Calu3 (cell line): ENCODE data around the gene SLCO2A1. TPM values are rescaled to one million over a fixed set of nuclear protein-coding genes. Genes with fewer than 3 reads are reported as not detected.
A peak's percentile ranks its signal among the peaks of the same experiment; 100 is the strongest.

Experiments
- BruUV-seq: library from RNA; stranded (reverse); fragments of 400-500 nt; replicated peaks from 2 replicates; lab custom pipeline; 2021; lab: Mats Ljungman, UMichigan
- CTCF ChIA-PET: fragments of 300-600 bp; sonication (Branson Sonifier 250); formaldehyde crosslinking; loops from one replicate; lab custom pipeline; 2022; ENCODE audit warnings: antibody characterized with exemption; lab: Charles Lee
- DNase-seq: peaks from one replicate; pipeline ENCODE4 v3.0.0; 2022
- H3K27ac Mint-ChIP-seq: one replicate; pipeline ENCODE4 v1.8.0; 2022; ENCODE audit warnings: mixed read lengths; ENCODE audit not compliant: unreplicated experiment
- H3K27me3 Mint-ChIP-seq: one replicate; pipeline ENCODE4 v1.8.0; 2022; ENCODE audit warnings: mixed read lengths; ENCODE audit not compliant: unreplicated experiment
- H3K36me3 Mint-ChIP-seq: one replicate; pipeline ENCODE4 v1.8.0; 2022; ENCODE audit warnings: mild to moderate bottlenecking, moderate library complexity, mixed read lengths; ENCODE audit not compliant: insufficient read depth, unreplicated experiment
- H3K4me1 Mint-ChIP-seq: one replicate; pipeline ENCODE4 v1.8.0; 2022; ENCODE audit warnings: mild to moderate bottlenecking, low read depth, mixed read lengths; ENCODE audit not compliant: unreplicated experiment
- H3K4me3 Mint-ChIP-seq: one replicate; pipeline ENCODE4 v1.8.0; 2022; ENCODE audit warnings: mild to moderate bottlenecking, low read depth, moderate library complexity, mixed read lengths; ENCODE audit not compliant: unreplicated experiment
- H3K9me3 Mint-ChIP-seq: one replicate; pipeline ENCODE4 v1.8.0; 2022; ENCODE audit warnings: low read depth, mixed read lengths; ENCODE audit not compliant: unreplicated experiment
- intact Hi-C: fragments of 100-400 bp; cut with micrococcal nuclease; formaldehyde crosslinking; loops from one replicate; pipeline ENCODE4 v1.10.0; 2022; ENCODE audit not compliant: unreplicated experiment
- total RNA-seq: library from RNA; stranded (reverse); gene quantifications from 2 replicates; pipeline ENCODE4 v1.2.3, GENCODE V29; 2022
- TF ChIP-seq, protein P1 (sequence below): fragments of 200-600 bp; IDR thresholded peaks from one replicate; pipeline ENCODE4 v1.8.0; 2022; ENCODE audit warnings: antibody characterized with exemption; ENCODE audit not compliant: unreplicated experiment

The SLCO2A1 gene
- total RNA-seq, 1 experiment from 2014 or later, result not detected

DNA sequence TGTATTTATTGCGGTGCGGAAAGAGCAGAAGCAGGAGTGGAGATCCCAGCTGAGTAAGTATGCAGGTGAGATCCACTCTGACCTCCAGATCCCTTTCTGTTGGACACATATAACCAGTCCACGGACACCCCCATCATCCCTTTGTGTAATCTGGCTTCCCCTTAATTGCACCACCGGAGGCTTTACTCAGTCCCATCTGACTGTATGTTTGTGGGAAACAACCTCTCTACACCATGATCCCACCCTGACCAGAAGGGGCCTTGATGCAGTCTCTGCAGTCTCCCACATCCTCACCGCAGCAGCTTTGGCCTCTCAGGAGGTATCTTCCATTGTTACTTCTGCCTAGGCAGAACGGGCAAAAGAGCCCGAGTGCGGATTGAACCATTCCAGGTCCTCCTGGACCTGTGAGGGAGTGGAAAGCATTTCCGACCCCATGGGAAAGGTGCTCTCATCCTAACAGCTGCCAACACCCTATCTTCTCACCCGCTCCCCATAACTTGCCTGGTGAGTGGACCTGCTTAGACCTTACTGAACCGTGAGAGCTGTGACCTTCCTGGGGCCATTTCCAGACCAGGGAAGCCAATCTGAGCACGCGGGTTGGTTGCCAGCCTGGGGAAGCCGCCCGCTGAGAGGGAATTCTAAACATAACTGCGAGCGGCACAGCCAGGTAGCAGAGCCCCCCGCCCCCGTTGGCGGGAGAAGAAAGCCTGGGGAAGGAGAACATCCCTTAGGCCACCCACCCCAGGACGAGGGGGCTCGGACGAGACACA is 1.1 kb downstream of the SLCO2A1 start:
- no peaks in the 10 kb centered on the region for H3K36me3 Mint-ChIP-seq
- no peak for DNase-seq
- H3K9me3 Mint-ChIP-seq, result no peaks in the 10 kb centered on the region
- TF ChIP-seq, protein P1, sequence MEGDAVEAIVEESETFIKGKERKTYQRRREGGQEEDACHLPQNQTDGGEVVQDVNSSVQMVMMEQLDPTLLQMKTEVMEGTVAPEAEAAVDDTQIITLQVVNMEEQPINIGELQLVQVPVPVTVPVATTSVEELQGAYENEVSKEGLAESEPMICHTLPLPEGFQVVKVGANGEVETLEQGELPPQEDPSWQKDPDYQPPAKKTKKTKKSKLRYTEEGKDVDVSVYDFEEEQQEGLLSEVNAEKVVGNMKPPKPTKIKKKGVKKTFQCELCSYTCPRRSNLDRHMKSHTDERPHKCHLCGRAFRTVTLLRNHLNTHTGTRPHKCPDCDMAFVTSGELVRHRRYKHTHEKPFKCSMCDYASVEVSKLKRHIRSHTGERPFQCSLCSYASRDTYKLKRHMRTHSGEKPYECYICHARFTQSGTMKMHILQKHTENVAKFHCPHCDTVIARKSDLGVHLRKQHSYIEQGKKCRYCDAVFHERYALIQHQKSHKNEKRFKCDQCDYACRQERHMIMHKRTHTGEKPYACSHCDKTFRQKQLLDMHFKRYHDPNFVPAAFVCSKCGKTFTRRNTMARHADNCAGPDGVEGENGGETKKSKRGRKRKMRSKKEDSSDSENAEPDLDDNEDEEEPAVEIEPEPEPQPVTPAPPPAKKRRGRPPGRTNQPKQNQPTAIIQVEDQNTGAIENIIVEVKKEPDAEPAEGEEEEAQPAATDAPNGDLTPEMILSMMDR, result no peak
- H3K27ac Mint-ChIP-seq, result no peak overlapping the region
- peak overlapping the region; percentile 71 for H3K4me3 Mint-ChIP-seq
- CTCF ChIA-PET, result interaction anchor here (1.3 kb wide), 1 partner anchor 29 kb away, joined by 3 read pairs; no protein-coding TSS in a partner anchor
- intact Hi-C loops, result loop anchor here (2.0 kb wide), 1 partner anchor 86 kb away; no protein-coding TSS in a partner anchor
- peaks cover 13% of the 10 kb centered on the region for H3K4me1 Mint-ChIP-seq
- no TSS peak for BruUV-seq
- peaks cover 91% of the 10 kb centered on the region for H3K27me3 Mint-ChIP-seq

DNA sequence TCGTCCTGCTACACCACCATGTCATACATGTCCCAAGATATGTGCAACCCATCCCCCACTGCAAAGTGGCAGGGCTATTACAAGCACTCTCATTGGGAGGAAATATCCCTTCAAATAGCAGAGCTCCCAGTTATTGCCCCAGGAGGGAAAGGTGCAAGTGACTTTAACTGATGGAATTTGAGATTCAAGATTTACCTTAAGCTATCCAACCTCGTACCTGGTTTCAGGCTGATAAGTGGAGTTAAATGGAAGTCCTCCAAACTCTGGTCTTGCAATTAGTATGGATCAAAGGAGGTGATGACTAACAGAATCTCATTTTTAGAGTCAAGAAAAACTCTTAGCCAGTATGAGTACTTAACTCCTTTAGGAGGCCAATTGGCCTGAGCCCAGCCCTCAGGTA is 2.1 kb downstream of the SLCO2A1 start:
- Mint-ChIP-seq H3K4me3 (no peak overlapping the region), H3K27ac (no peak overlapping the region), H3K27me3 (peaks cover 91% of the 10 kb centered on the region), H3K4me1 (peaks cover 13% of the 10 kb centered on the region), H3K36me3 (no peaks in the 10 kb centered on the region), H3K9me3 (no peaks in the 10 kb centered on the region)
- no peak for DNase-seq
- CTCF ChIA-PET, result interaction anchor here (0.6 to 1.3 kb wide), 3 partner anchors 10 to 30 kb away, joined by 3 read pairs; no protein-coding TSS in a partner anchor
- TF ChIP-seq, protein P1, result no peak
- intact Hi-C loops, result loop anchor here (2.0 kb wide), 1 partner anchor 85 kb away; no protein-coding TSS in a partner anchor
- BruUV-seq, result no TSS peak

DNA sequence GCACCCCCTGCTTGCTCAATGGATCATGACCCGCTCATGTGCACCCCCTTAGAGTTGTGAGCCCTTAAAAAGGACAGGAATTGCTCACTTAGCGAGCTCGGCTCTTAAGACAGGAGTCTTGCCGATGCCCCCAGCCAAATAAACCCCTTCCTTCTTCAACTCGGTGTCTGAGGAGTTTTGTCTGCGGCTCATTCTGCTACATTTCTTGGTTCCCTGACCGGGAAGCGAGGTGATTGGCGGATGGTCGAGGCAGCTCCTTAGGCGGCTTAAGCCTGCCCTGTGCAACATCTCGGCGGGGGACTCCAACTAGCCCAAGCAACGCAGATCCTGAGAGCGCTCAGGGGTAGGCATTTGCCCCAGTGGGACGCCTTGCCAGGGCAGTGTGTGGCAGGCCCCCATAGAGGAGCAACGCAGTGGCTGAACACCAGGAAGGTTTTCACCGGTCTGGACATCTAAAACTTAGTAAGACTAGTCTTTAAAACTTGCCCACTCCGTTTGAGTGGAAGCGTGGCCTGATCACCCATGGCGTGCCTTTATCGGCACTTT is 9.5 kb downstream of the SLCO2A1 start:
- Mint-ChIP-seq H3K9me3 (no peaks in the 10 kb centered on the region), H3K36me3 (no peaks in the 10 kb centered on the region), H3K27me3 (peaks cover 83% of the 10 kb centered on the region), H3K4me3 (no peak overlapping the region), H3K4me1 (no peaks in the 10 kb centered on the region), H3K27ac (no peak overlapping the region)
- intact Hi-C loops, result no loop called here
- DNase-seq, result no peak
- TF ChIP-seq, protein P1, result no peak
- CTCF ChIA-PET, result no interaction called here
- no TSS peak for BruUV-seq

DNA sequence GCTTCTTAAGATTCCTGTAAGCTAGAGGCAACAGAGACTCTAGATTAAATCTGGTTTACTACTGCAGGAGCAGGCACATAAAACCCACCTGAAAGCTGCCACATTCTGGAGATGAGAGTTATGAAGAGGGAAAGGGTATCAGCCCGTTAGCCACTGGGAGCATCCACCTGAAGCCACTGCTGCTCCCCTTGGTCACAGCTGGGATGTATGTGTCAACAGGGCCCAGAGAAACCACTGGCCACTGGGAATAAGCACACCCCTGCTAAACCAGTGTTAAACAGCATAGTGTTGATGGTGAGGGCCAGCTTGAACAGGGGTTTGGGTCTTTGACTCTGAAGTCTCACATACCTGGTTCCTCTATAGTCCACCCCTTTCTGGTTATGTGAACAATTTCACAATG is 10.9 kb downstream of the SLCO2A1 start:
- H3K27me3 Mint-ChIP-seq, result peaks cover 91% of the 10 kb centered on the region
- CTCF ChIA-PET, result no interaction called here
- no peak overlapping the region for H3K27ac Mint-ChIP-seq
- H3K4me3 Mint-ChIP-seq, result no peak overlapping the region
- DNase-seq, result no peak
- TF ChIP-seq, protein P1, result no peak
- H3K9me3 Mint-ChIP-seq, result no peaks in the 10 kb centered on the region
- no peaks in the 10 kb centered on the region for H3K4me1 Mint-ChIP-seq
- intact Hi-C loops, result no loop called here
- BruUV-seq, result no TSS peak
- no peaks in the 10 kb centered on the region for H3K36me3 Mint-ChIP-seq
